Measurements from ENCODE around the gene TMCO5A.

The TMCO5A gene

DNA sequence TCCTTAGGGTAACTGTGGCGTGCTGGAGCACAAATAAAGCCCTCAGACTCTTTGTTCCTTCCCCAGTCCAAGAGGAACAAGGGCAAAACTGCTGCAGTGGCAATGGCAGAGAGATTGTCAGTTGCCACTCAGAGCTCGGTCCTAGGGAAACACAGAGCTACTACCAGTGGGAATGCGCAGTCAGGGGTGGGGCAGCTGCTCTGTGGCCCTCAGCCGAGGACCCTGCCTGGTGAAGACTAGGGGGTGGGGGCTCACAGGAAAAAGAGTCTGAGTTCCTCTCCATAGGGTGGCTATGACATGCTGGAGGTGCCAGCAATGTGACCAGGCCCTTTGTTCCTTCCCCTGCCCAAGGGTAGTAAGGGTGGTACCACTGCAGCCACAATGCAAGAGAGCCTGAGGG is 43.8 kb downstream of the TMCO5A start:
- DNase-seq: no peak

DNA sequence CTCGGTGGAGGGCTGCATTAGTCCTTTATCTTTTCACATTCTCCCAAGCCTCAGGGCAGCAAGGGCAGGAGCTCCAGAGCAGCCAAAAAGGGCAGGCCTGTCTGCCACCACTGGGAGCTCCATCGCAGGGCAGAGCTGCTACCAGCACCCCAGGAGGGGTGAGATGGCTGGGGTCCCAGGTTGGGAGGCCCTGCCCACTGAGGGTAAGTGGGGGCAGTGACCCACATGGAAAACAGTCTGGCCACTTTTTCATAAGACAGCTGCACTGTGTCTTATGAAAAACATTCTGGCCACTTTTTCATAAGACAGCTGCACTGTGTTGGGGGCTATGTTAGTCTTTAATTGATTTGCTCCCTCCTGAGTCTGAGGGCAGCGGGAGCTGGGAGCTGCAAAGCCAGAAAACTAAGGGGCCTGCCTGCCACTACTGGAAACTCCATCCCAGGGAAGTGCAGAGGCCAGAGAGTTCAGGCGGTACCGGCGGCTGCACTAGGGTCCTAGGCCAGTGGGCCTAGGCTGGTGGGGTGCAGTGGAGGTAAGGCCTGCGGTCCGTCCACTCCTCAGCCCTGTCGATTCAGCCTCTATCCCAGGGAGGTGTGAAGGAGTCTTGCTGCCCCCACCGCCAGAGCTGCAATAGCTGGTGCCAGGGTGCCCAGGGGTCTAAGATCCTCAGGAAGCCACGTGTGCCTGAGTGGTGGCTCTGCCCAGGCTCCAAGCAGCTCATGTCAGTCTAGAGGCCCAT is 45.4 kb downstream of the TMCO5A start:
- DNase-seq: no peak

DNA sequence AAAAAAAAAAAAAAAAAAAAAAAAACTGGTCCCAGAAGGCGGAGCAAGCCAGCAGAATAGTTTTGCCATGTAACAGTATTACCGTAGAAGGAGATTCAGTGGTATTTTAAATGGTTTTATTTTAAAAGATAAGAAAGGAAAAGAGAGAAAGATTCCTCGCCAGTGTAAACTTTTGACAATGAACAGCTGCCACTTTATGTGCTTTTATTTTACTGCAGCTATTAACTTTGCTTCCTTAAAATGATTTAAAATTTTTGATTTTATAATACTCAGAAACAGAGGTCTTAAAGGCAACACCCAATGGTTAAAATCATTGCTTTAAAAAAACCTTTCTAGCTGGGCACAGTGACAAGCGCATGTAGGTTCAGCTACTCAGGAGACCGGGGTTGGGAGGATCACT is 46.8 kb downstream of the TMCO5A start:
- DNase-seq: no peak

DNA sequence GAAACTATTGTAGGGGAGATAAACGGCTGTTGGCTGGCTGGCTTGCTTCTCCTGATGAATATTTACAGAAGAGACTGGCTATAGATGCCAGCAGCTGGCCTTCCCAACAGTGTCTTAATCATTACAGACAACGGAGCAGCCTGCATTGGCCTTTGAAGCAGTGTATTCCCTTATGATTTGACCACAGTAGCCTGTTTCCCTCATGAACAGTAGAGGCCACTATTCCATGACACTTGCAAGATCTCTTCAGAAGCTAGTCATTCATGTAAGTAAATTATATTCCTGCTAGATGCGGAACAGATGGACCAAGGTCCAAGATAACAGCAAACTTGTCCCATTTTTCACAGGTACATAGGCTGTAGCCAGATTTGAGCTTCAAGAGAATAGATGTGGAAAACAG is 47.3 kb downstream of the TMCO5A start:
- DNase-seq: no peak

DNA sequence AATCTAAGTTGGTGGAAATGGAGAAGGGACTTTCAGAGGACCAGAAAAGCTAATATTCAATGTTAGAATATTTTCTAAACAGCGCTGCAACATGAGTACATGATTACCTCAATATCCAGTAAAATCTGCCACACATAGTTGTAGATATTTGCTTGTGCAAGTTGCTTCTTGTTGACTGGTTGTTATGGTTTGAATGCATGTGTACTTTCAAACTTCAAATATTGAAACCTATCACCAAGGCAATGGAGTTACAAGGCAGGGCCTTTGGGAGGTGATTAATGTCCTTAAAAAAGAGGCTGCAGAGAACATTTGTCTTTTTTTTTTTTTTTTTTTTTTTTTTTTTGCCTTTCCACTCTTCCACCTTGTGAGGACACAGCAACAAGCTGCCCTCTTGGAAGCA is 49.9 kb downstream of the TMCO5A start:
- DNase-seq: no peak

DNA sequence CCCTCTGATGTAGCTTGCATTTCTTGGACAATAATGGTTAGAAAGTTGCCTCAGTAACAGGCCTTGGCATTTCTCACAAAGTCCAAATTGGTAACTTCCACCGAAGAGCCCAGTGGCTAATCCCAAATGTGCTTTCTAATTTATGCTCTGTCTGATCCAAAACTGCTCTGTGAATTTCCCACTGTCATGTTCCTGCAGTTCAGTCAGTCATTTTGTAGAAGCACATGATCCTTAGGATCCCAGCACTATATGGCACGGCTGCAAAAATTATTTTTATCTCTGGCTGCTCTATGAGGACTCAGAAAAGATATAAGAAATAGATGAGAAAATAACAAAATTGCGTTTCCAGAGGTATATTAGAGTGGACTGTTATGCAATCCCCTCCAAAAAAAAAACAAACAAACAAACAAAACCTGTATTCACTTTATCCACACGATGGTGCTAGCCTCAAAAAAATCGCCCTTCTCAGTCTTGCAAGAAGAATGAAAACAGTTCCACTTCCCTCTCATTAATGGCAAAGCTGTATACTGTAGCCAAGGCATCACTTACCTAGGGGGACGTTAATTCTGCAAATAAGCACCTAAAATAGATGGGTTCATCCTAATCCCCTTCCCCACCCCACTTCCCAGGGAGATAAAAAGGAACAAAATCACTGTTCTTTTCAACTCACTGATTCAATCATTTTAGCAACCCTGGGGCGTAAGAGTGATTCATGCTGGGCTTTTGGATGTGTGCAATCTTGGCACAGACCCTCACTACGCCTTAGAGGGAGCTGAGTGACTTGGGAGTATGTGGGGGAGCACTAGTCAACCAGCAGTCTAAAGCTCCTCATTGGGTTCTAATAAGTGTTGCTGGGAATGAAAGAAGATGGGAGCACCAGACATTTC is 61.3 kb downstream of the TMCO5A start:
- DNase-seq: no peak
